SK-N-MC (cell line): Measurements from ENCODE around the gene LRMDA.

ENCODE experiments used
- DNase-seq: peaks from one replicate; pipeline ENCODE4 v3.0.0-alpha.2; 2011; ENCODE audit warnings: low read depth, low spot score
- H3K27ac ChIP-seq: fragments of 200-600 bp; sonication (generic); 2 replicates; pipeline ENCODE4 v1.5.1; 2016; ENCODE audit warnings: mixed run types
- H3K36me3 ChIP-seq: fragments of 200-600 bp; sonication (generic); 2 replicates; pipeline ENCODE4 v1.6.1; 2017; ENCODE audit warnings: antibody characterized with exemption, low read length, mixed read lengths; ENCODE audit not compliant: insufficient read depth
- H3K4me3 ChIP-seq: fragments of 200-600 bp; sonication (generic); 2 replicates; pipeline ENCODE4 v1.5.1; 2016
- H3K9ac ChIP-seq: fragments of 200-600 bp; sonication (generic); 2 replicates; pipeline ENCODE4 v1.8.0; 2017; ENCODE audit warnings: mixed run types, mixed read lengths; ENCODE audit not compliant: insufficient read length
- H3K9me3 ChIP-seq: fragments of 200-600 bp; sonication (generic); 2 replicates; pipeline ENCODE4 v1.6.1; 2017; ENCODE audit warnings: low read depth, mild to moderate bottlenecking, antibody characterized with exemption, low read length, moderate library complexity, mixed read lengths
- EZH2 ChIP-seq: fragments of 200-600 bp; sonication (generic); IDR thresholded peaks from one replicate; pipeline ENCODE4 v1.6.1; 2017; ENCODE audit warnings: antibody characterized with exemption
- FOXP2 ChIP-seq: optimal IDR thresholded peaks from 2 replicates; pipeline ENCODE3; 2011; ENCODE audit warnings: mild to moderate bottlenecking, moderate library complexity; ENCODE audit not compliant: insufficient read depth; ENCODE audit errors: extremely low read length, control extremely low read depth
- POLR2AphosphoS5 ChIP-seq: IDR thresholded peaks from 2 replicates; pipeline ENCODE4 v1.6.1; 2012; ENCODE audit warnings: mild to moderate bottlenecking, low read depth, low read length, borderline replicate concordance

Gene LRMDA

DNA sequence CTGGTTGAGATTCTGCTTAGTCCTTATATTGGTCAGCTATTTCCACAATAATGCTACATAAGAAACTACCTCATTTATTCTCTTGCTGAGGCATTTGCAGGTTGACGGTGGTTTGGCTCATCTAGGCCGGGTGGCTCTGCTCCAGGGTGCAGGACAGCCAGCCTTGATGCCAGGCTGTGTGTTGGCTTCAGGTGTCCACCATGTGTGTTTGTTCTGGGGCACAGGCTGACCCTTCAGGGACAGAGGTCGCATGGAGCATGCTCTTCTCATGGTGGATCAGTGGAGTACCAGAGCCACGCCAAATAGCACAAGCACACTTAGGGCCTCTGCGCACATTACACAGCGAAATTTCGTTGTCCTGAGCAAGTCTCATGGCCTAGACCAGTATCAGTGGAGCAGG, 249.9 kb downstream of the LRMDA start:
- Histone ChIP-seq H3K36me3 (no peaks in the 10 kb centered on the region), H3K9me3 (no peaks in the 10 kb centered on the region), H3K4me3 (no peak overlapping the region), H3K27ac (no peak overlapping the region), H3K9ac (no peak overlapping the region)
- no peak for TF ChIP-seq EZH2
- no peak for TF ChIP-seq POLR2AphosphoS5
- no peak for TF ChIP-seq FOXP2
- no peak for DNase-seq

DNA sequence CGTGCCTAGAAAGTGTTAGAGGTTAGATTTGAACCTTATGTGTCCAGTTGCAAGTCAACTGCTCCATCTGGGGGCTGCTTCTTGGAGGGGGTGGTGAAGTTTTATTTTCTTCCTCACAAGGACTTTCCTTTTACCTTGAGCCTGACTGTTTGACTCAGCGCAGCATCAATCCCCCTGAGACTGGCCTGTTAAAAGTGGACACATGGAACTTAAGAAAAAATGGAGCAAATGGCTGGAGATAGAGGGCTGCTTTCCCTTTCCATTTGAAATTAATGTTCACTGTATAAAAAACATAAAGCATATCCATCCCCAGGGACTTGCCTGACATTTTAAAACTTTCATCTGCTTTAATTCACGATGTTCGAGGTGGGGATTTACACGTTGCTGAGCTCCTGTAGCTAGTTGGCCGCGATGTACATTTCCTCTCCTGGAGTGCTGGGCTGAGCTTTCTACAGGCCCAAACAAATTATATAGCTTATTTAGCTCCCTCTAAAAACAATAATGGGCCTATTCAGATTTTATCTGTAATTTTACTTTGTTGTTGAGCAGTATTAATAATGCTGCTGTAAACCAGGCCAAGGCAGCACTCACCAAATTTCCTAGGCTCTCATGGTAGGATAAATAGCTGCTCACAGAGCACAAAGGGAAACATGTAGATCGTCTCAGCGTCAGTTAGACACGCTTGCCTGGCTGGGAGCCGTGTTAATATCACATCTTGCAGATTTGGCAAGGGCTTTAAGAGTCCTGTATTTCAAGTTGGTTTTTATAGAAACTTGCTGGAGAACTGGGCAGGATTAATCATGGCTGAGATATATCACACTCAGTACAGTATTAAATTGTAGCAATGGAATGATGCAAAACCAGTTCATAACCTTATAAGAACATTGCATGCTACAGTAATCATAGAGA, 251.5 kb downstream of the LRMDA start:
- no peak overlapping the region for H3K9ac ChIP-seq
- H3K36me3 ChIP-seq, result no peaks in the 10 kb centered on the region
- no peak for TF ChIP-seq FOXP2
- no peak for TF ChIP-seq EZH2
- no peak for TF ChIP-seq POLR2AphosphoS5
- no peak overlapping the region for H3K4me3 ChIP-seq
- H3K9me3 ChIP-seq, result no peaks in the 10 kb centered on the region
- no peak overlapping the region for H3K27ac ChIP-seq
- DNase-seq, result no peak

DNA sequence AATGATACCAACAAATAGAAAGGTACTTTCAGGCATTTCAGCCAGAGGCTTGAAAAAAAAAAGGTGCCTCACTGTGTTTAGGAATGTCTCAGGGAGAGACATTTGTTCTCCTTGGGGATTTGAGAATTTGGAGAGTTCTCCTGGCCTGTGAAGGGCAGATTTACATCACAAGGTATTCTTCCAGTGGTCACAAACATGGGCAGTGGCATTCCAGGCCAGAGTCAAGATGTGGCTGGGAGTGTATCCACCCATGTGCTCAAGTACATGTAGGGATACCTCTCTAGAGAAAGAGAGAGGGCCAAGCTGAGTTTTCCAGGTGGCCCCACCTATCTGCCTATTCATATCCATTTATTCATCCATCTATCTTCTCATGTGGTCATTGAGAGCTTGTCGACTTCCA, 253.8 kb downstream of the LRMDA start:
- H3K4me3 ChIP-seq, result no peak overlapping the region
- no peak for TF ChIP-seq EZH2
- no peak overlapping the region for H3K9ac ChIP-seq
- H3K36me3 ChIP-seq, result no peaks in the 10 kb centered on the region
- DNase-seq, result no peak
- no peak overlapping the region for H3K27ac ChIP-seq
- H3K9me3 ChIP-seq, result no peaks in the 10 kb centered on the region

DNA sequence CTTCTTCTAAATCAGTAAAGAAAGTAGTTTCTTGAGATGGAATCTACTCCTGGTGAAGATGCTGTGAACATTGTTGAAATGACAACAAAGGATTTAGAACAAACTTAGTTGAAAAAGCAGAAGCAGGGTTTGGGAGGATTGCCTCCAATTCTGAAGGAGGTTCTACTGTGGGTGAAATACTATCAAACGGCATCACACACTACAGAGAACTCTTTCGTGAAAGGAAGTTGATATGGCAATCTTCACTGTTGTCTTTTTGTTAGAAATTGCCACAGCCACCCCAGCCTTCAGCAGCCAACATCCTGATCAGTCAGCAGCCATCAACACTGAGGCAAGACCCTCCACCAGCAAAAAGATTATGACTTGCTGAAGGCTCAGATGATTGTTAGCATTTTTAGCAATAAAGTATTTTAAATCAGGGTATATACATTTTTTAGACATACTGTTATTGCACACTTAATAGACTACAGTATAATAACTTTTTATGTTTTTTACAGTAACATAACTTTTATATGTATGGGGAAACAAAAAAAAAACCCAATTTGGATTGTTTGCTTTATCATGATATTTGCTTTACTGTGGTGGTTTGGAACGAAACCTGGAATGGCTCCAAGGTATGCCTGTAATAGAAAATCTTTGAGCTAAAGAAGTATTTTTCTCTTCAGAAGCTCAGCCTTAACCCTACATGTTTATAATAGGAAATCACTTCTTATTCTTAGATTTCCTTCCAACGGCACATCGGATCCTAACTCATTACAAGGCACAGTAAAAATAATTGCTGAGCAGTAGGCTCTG, 257.3 kb downstream of the LRMDA start:
- no peak overlapping the region for H3K9ac ChIP-seq
- no peak for DNase-seq
- no peaks in the 10 kb centered on the region for H3K36me3 ChIP-seq
- no peak overlapping the region for H3K27ac ChIP-seq
- TF ChIP-seq EZH2 (no peak), POLR2AphosphoS5 (no peak), FOXP2 (no peak)
- no peaks in the 10 kb centered on the region for H3K9me3 ChIP-seq
- no peak overlapping the region for H3K4me3 ChIP-seq

DNA sequence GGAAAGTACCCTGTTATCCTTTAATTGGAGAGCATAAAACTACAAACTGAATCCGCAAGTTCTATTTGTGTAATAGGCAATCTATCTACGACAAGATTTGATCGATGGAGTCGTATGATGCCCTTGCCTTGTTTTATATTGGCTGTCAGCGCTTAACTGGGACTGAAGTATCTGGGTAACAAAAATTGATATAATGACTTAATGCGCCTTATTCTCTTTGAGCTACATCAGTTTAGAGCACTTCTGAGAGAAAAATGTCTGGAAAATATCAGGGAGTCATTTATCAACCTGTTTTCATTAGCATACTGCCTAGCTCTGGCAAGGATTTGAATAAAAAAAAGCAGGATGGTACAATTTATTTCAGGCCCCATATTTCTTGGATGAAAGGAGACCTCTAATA, 262.1 kb downstream of the LRMDA start:
- no peak for DNase-seq
- Histone ChIP-seq H3K9ac (no peak overlapping the region), H3K36me3 (no peaks in the 10 kb centered on the region), H3K9me3 (no peaks in the 10 kb centered on the region), H3K27ac (no peak overlapping the region), H3K4me3 (no peak overlapping the region)
- TF ChIP-seq FOXP2, result no peak
- TF ChIP-seq POLR2AphosphoS5, result no peak

DNA sequence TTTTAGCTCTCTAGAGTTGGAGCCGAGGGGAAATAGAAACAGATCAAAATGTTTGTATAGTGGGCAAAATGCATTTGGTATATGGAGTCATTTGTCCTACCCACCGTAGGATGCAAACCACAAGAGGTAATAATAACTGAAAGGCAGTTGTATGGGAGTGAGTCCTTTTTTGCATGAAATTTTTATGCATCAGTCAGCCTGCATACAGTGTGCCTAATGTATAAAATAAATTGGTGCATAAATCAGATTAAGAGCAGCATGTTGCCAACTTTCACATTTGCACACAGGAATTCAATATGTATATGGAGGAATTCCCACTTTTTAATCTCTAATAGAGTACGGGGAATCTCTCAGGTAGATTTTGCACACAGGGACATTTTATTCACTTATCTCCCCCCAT, 262.8 kb downstream of the LRMDA start:
- TF ChIP-seq POLR2AphosphoS5, result no peak
- TF ChIP-seq FOXP2, result no peak
- no peak for TF ChIP-seq EZH2
- Histone ChIP-seq H3K9ac (no peak overlapping the region), H3K27ac (no peak overlapping the region), H3K36me3 (no peaks in the 10 kb centered on the region), H3K4me3 (no peak overlapping the region), H3K9me3 (no peaks in the 10 kb centered on the region)
- DNase-seq, result no peak

DNA sequence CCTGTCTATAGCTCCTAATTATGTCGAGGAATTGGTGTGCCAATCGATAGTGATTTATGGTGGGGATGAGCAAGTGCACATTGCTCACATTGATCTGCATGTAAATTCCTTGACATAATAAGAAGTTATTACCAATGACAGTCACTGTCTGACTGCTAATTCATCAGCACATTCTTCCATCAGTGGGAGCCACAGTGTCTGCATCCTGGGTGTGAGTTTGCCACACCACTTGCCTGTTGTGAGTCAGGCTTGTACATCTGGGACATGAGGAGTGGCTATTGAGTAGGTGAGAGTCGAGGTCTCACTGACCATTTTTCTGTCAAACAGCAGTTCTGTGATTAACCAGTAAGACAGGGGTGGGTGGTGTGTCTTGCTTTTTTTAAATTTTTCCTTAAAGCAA, 263.4 kb downstream of the LRMDA start:
- Histone ChIP-seq H3K36me3 (no peaks in the 10 kb centered on the region), H3K4me3 (no peak overlapping the region), H3K9me3 (no peaks in the 10 kb centered on the region), H3K27ac (no peak overlapping the region), H3K9ac (no peak overlapping the region)
- TF ChIP-seq EZH2, result no peak
- TF ChIP-seq FOXP2, result no peak
- TF ChIP-seq POLR2AphosphoS5, result no peak
- DNase-seq, result no peak

DNA sequence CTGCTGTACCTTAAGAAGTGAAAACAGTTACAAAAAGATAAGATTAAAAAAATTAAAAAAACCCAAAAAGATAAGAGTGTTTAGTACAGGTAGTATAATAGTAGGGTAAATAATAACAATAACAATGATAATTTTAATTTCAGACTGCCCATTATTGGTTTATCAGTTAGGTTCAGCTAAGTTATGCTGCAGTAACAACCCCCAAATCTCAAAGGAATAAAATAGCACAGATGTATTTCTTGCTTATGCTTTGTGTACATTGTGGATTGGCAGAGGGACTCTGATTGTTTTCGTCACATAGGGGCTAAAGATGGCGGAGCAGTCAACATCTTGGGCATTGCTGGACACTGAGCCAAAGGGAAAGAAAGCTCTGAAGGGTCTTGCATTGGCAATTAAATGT, 264.6 kb downstream of the LRMDA start:
- Histone ChIP-seq H3K9me3 (no peaks in the 10 kb centered on the region), H3K27ac (no peak overlapping the region), H3K36me3 (no peaks in the 10 kb centered on the region), H3K9ac (no peak overlapping the region), H3K4me3 (no peak overlapping the region)
- TF ChIP-seq POLR2AphosphoS5 (no peak), FOXP2 (no peak), EZH2 (no peak)
- DNase-seq, result no peak

DNA sequence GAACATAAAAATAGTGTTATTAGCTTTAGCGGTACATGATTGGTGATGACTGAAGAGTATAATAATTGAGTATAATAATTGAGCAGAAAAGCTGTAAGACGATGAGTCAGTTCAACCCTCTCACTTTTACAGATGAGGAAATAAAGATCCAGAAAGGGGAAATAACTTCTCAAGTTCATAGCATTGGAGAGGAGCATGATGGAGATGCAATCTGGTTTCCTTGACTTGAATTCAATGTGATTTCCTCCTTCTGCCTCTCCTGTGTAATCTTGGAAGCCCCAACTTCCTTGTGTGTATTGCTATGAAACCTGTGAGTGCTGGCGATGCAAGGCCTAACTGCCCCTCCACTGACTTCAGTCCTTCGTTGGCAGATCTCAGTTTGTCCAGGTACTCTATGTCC, 265.1 kb downstream of the LRMDA start:
- Histone ChIP-seq H3K4me3 (no peak overlapping the region), H3K9me3 (no peaks in the 10 kb centered on the region), H3K36me3 (no peaks in the 10 kb centered on the region), H3K27ac (no peak overlapping the region), H3K9ac (no peak overlapping the region)
- no peak for TF ChIP-seq EZH2
- no peak for TF ChIP-seq FOXP2
- TF ChIP-seq POLR2AphosphoS5, result no peak
- no peak for DNase-seq
